OCI-LY1 (cell line): ENCODE results near the gene HSDL1.

ENCODE experiments used
- CTCF ChIP-seq: fragments of 200-600 bp; sonication (generic), shearing (Covaris generic); IDR thresholded peaks from 2 replicates; pipeline ENCODE4 v1.5.1; 2017; ENCODE audit warnings: mild to moderate bottlenecking, antibody characterized with exemption, low read length, moderate library complexity, mixed read lengths
- EZH2 ChIP-seq: fragments of 200-600 bp; sonication (generic), shearing (Covaris generic); IDR thresholded peaks from 2 replicates; pipeline ENCODE4 v1.8.0; 2017; ENCODE audit warnings: borderline replicate concordance, mixed run types, mild to moderate bottlenecking, antibody characterized with exemption, low read length, moderate library complexity, mixed read lengths

- no peak for TF ChIP-seq CTCF
- no peak for TF ChIP-seq EZH2
Measured at GRCh38 chr16:84119368-84119767, 25.6 kb downstream of the HSDL1 start.
